Upper lobe of left lung (tissue), 4 donors: ENCODE measurements around the gene CTSZ.

Experiments
- POLR2A ChIP-seq, 4 donors: fragments of 450-650 bp; IDR thresholded peaks; one replicate each; pipeline ENCODE4 v1.5.1; 2016 to 2017; ENCODE audit warnings: antibody characterized with exemption in 4 of 4, mild to moderate bottlenecking in 2 of 4
- TF ChIP-seq, protein P1 (sequence below), 6 experiments: fragments of 450-650 bp in 4 of 6; fragments of 200-600 bp in 2 of 6; sonication (generic) in 2 of 6; IDR thresholded peaks; one replicate each; pipeline ENCODE4 v1.5.1; 2016 to 2019; ENCODE audit warnings: antibody characterized with exemption in 6 of 6

DNA sequence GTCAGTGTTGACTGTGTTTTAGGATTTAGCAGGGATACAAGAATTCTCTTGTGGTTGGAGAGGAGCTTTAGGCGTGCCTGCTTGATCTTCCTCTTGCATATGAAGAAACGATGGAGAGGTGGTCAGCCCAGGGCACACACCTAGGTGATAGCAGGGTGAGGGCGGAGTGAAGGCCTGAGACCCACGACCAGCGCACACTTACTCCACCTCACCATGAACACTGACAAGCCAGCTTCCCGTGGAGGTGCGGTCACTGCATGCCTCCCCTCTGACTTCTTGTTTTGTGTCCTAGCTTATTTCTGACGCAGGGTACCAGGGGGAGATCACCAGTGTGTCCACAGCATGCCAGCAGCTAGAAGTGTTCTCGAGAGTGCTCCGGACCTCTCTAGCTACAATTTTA, 17.9 kb downstream of the CTSZ start:
- TF ChIP-seq, protein P1, sequence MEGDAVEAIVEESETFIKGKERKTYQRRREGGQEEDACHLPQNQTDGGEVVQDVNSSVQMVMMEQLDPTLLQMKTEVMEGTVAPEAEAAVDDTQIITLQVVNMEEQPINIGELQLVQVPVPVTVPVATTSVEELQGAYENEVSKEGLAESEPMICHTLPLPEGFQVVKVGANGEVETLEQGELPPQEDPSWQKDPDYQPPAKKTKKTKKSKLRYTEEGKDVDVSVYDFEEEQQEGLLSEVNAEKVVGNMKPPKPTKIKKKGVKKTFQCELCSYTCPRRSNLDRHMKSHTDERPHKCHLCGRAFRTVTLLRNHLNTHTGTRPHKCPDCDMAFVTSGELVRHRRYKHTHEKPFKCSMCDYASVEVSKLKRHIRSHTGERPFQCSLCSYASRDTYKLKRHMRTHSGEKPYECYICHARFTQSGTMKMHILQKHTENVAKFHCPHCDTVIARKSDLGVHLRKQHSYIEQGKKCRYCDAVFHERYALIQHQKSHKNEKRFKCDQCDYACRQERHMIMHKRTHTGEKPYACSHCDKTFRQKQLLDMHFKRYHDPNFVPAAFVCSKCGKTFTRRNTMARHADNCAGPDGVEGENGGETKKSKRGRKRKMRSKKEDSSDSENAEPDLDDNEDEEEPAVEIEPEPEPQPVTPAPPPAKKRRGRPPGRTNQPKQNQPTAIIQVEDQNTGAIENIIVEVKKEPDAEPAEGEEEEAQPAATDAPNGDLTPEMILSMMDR (IDR thresholded peaks at IDR 0.05), result no peak
- no peak for TF ChIP-seq POLR2A (IDR thresholded peaks at IDR 0.05)
